Kidney epithelial cell (primary cell): ENCODE results near the gene INTS6L. TPM values are rescaled to one million over a fixed set of nuclear protein-coding genes. Genes with fewer than 3 reads are reported as not detected.

ENCODE experiments used
- DNase-seq: peaks from one replicate; pipeline ENCODE4 v3.0.0-alpha.2; 2010; ENCODE audit warnings: low read depth
- H3K27me3 ChIP-seq: 2 replicates; pipeline ENCODE4 v1.6.0; 2011; ENCODE audit warnings: low read length; ENCODE audit not compliant: control insufficient read depth, insufficient read depth
- H3K36me3 ChIP-seq: 2 replicates; pipeline ENCODE4 v1.5.1; 2011; ENCODE audit warnings: low read length; ENCODE audit not compliant: control insufficient read depth, insufficient read depth
- H3K4me3 ChIP-seq: 2 replicates; pipeline ENCODE4 v1.5.1; 2011; ENCODE audit warnings: low read depth, mild to moderate bottlenecking, control low read depth, low read length
- CTCF ChIP-seq: IDR thresholded peaks from 2 replicates; pipeline ENCODE4 v1.5.1; 2011; ENCODE audit warnings: mild to moderate bottlenecking, moderate library complexity, low read length, control low read depth, inconsistent platforms; ENCODE audit not compliant: insufficient read depth, poor library complexity, severe bottlenecking
- total RNA-seq: library from RNA; depleted of rRNA; stranded (reverse); fragments of >200 nt; gene quantifications from 2 replicates; pipeline ENCODE4 v1.2.3, GENCODE V29; 2015

The INTS6L gene
- total RNA-seq, 1 donor from 2014 or later, result 3.0 TPM

- TF ChIP-seq CTCF, result peak; percentile 43
- Histone ChIP-seq H3K36me3 (no peaks in the 10 kb centered on the region), H3K27me3 (no peaks in the 10 kb centered on the region), H3K4me3 (no peak overlapping the region)
- no peak for DNase-seq
Observed at GRCh38 chrX:135484641-135485289, 35.7 kb upstream of the INTS6L start.

DNA sequence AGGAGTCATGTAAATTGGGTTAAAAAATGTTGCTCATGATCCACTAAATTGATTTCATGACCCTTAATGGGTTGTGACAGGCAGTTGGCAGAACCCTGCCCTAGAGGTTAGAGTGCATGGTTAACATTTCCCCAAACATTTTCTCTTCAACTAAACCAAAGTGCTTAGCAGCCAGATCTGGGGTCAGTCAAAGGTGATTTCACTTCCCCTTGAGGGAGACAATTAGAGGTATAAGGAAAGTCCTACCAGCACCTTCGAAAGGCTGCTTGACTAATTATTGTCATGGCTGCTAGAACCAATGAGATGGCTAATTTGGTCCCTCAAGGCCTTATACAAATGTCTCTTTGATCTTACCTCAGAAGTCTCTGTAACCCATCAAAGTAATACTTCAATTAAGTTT is 30.9 kb upstream of the INTS6L start:
- H3K27me3 ChIP-seq, result no peaks in the 10 kb centered on the region
- no peak overlapping the region for H3K4me3 ChIP-seq
- no peaks in the 10 kb centered on the region for H3K36me3 ChIP-seq
- no peak for TF ChIP-seq CTCF
- DNase-seq, result no peak

GRCh38 chrX:135490979-135491514 is 29.4 kb upstream of the INTS6L start:
- Histone ChIP-seq H3K4me3 (no peak overlapping the region), H3K36me3 (no peaks in the 10 kb centered on the region), H3K27me3 (no peaks in the 10 kb centered on the region)
- DNase-seq, result no peak
- no peak for TF ChIP-seq CTCF

GRCh38 chrX:135494453-135494852 is 26.0 kb upstream of the INTS6L start:
- no peaks in the 10 kb centered on the region for H3K36me3 ChIP-seq
- TF ChIP-seq CTCF, result no peak
- no peak for DNase-seq
- no peaks in the 10 kb centered on the region for H3K27me3 ChIP-seq
- H3K4me3 ChIP-seq, result no peak overlapping the region

DNA sequence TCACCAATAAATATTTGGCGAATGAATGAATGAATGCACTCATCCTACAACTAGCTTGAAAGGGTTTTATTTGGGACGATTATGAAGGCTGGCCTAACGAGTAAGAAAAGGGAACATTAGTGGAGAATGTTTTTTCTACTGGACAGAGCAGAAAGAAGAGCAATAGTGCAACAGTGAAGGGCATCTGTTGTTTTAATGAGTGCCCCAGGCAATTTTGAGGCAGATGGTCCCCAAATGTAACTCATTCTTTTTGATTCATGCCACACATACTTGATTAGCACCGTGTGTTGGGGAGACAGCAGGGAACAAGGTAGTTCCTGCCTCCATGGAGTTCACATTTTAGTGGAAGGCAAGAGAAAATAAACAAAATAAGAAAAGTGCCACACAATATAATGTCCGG is 22.7 kb upstream of the INTS6L start:
- TF ChIP-seq CTCF, result no peak
- DNase-seq, result no peak
- H3K36me3 ChIP-seq, result no peaks in the 10 kb centered on the region
- H3K4me3 ChIP-seq, result no peak overlapping the region
- no peaks in the 10 kb centered on the region for H3K27me3 ChIP-seq

- H3K27me3 ChIP-seq, result no peaks in the 10 kb centered on the region
- no peaks in the 10 kb centered on the region for H3K36me3 ChIP-seq
- DNase-seq, result no peak
- H3K4me3 ChIP-seq, result no peak overlapping the region
- TF ChIP-seq CTCF, result no peak
Observed at GRCh38 chrX:135498236-135498635, 22.2 kb upstream of the INTS6L start.
